Measurements from ENCODE around the gene RCOR3.
"Not testable (repeated sequence)": the region's sequence is repeated elsewhere in the genome, so short reads cannot be mapped to it uniquely, and the experiment has no call there.

DNA sequence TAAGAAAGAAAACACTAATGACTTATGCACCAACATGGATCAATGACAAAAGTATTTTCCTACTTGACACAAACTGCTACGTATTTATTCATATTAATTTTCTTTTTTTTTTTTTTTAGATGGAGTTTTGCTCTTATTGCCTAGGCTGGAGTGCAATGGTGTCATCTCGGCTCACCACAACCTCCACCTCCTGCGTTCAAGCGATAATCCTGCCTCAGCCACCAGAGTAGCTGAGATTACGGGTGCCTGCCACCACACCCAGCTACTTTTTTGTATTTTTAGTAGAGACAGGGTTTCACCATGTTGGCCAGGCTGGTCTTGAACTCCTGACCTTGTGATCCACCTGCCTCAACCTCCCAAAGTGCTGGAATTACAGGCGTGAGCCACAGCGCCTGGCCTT is 62.5 kb downstream of the RCOR3 start:
- TF ChIP-seq, protein P1, sequence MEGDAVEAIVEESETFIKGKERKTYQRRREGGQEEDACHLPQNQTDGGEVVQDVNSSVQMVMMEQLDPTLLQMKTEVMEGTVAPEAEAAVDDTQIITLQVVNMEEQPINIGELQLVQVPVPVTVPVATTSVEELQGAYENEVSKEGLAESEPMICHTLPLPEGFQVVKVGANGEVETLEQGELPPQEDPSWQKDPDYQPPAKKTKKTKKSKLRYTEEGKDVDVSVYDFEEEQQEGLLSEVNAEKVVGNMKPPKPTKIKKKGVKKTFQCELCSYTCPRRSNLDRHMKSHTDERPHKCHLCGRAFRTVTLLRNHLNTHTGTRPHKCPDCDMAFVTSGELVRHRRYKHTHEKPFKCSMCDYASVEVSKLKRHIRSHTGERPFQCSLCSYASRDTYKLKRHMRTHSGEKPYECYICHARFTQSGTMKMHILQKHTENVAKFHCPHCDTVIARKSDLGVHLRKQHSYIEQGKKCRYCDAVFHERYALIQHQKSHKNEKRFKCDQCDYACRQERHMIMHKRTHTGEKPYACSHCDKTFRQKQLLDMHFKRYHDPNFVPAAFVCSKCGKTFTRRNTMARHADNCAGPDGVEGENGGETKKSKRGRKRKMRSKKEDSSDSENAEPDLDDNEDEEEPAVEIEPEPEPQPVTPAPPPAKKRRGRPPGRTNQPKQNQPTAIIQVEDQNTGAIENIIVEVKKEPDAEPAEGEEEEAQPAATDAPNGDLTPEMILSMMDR (IDR thresholded peaks at IDR 0.05), result not testable (repeated sequence)
- TF ChIP-seq POLR2A (IDR thresholded peaks at IDR 0.05), result not testable (repeated sequence)
